RWPE1 (cell line): ENCODE results near the gene USP21.

Experiments used
- CTCF ChIA-PET: fragments of 350-600 bp; sonication (Branson Sonifier 250); formaldehyde crosslinking; extraction: SDS; loops from one replicate; lab custom pipeline; 2021; lab: Yijun Ruan, JAX
- POLR2A ChIA-PET: fragments of 400-600 bp; formaldehyde crosslinking; extraction: SDS; loops from one replicate; lab custom pipeline; 2020; ENCODE audit warnings: antibody characterized with exemption; ENCODE audit not compliant: low non-redundant PET; lab: Yijun Ruan, JAX
- DNase-seq: peaks from one replicate; pipeline ENCODE4 v3.0.0; 2012; ENCODE audit warnings: low spot score
- H3K27ac ChIP-seq: fragments of 450-650 bp; 2 replicates; pipeline ENCODE4 v1.5.1; 2017
- TF ChIP-seq, protein P1 (sequence below): fragments of 450-650 bp; conservative IDR thresholded peaks from 2 replicates; pipeline ENCODE4 v1.5.1; 2017; ENCODE audit warnings: low read depth, mild to moderate bottlenecking

Gene USP21

GRCh38 chr1:161160671-161161145 lies 1.4 kb downstream of the USP21 start:
- POLR2A ChIA-PET: no interaction called here
- DNase-seq: no peak
- TF ChIP-seq, protein P1, sequence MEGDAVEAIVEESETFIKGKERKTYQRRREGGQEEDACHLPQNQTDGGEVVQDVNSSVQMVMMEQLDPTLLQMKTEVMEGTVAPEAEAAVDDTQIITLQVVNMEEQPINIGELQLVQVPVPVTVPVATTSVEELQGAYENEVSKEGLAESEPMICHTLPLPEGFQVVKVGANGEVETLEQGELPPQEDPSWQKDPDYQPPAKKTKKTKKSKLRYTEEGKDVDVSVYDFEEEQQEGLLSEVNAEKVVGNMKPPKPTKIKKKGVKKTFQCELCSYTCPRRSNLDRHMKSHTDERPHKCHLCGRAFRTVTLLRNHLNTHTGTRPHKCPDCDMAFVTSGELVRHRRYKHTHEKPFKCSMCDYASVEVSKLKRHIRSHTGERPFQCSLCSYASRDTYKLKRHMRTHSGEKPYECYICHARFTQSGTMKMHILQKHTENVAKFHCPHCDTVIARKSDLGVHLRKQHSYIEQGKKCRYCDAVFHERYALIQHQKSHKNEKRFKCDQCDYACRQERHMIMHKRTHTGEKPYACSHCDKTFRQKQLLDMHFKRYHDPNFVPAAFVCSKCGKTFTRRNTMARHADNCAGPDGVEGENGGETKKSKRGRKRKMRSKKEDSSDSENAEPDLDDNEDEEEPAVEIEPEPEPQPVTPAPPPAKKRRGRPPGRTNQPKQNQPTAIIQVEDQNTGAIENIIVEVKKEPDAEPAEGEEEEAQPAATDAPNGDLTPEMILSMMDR: no peak
- CTCF ChIA-PET: no interaction called here
- peak overlapping the region; percentile 12; the same call in 1 of the 2 replicates for H3K27ac ChIP-seq

- POLR2A ChIA-PET: no interaction called here
Measured at GRCh38 chr1:161161652-161162051, 2.4 kb downstream of the USP21 start.

GRCh38 chr1:161162052-161162451 lies 2.8 kb downstream of the USP21 start:
- POLR2A ChIA-PET: no interaction called here
- peak overlapping the region; percentile 25 for H3K27ac ChIP-seq
- DNase-seq: no peak
- CTCF ChIA-PET: no interaction called here
- TF ChIP-seq, protein P1: no peak

More at GRCh38 chr1:161161652-161162051, 2.4 kb downstream of the USP21 start:
- CTCF ChIA-PET: no interaction called here
- no peak for DNase-seq
- TF ChIP-seq, protein P1: no peak
- peak overlapping the region; percentile 25; the same call in 1 of the 2 replicates for H3K27ac ChIP-seq

GRCh38 chr1:161162806-161163205 lies 3.5 kb downstream of the USP21 start:
- ChIA-PET CTCF (no interaction called here), POLR2A (no interaction called here)
- TF ChIP-seq, protein P1: no peak

GRCh38 chr1:161163793-161164192 lies 4.5 kb downstream of the USP21 start:
- TF ChIP-seq, protein P1: no peak
- DNase-seq: no peak
- ChIA-PET CTCF (no interaction called here), POLR2A (no interaction called here)
- no peak overlapping the region for H3K27ac ChIP-seq

More at GRCh38 chr1:161162806-161163205, 3.5 kb downstream of the USP21 start:
- peak overlapping the region; percentile 25 for H3K27ac ChIP-seq
- no peak for DNase-seq

DNA sequence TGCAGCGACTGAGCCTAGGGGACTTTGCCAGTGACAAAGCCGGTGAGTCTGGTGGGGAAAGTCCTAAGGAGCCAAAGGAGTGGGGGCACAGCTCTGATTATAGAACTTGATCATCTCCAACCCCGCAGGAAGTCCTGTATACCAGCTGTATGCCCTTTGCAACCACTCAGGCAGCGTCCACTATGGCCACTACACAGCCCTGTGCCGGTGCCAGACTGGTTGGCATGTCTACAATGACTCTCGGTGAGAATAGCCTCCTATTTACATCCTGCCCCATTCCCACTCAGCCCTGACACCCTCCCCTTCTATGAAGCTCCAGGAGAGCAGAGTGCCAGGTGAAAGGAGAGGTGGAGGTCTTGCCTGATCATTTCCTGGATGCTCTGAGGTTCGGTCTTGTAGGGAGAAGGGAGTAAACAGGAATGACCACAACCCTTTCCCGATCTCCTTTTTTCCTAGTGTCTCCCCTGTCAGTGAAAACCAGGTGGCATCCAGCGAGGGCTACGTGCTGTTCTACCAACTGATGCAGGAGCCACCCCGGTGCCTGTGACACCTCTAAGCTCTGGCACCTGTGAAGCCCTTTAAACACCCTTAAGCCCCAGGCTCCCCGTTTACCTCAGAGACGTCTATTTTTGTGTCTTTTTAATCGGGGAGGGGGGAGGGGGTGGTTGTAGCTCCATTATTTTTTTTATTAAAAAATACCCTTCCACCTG lies 5.8 kb downstream of the USP21 start:
- peak overlapping the region; percentile 84 for H3K27ac ChIP-seq
- TF ChIP-seq, protein P1: no peak
- POLR2A ChIA-PET: interaction anchor here (0.6 to 1.3 kb wide), 2 partner anchors 12 to 168 kb away, joined by 3 to 6 read pairs; partner anchors contain the start of gene UFC1
- DNase-seq: no peak
- CTCF ChIA-PET: no interaction called here
